ENCODE measurements around the gene ALG13. TPM values are rescaled to one million over a fixed set of nuclear protein-coding genes. Genes with fewer than 3 reads are reported as not detected.

ALG13 gene
- total and polyA plus RNA-seq, 10 of the 15 experiments (the other 5 are each of a cell fraction or from before 2014, with no cell fraction given): 30.5 to 119 (median 51.1) TPM

DNA sequence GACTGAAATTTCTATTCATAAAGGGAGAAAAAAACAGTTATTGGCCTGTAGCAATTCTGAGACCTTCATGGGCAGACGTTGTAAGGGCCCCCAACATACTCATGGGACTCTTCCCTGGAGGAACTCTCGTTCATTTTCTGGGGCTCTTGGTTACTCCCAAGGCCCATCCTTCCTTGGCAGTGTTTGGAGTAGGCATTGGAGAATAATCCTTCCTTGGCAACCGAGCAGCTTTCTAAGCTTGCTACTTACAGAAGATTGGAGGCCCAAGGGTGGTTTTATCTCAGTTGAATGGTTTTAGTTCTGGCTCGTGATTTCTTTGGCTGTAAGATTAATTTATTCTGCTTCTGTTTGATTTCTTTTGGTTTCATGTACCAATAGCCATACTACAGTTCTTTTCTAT lies 50.4 kb downstream of the ALG13 start:
- Histone ChIP-seq H3K27me3 (replicated peaks in 1 of 2; ENCODE audit: control insufficient read depth in 2 of 2, insufficient read depth in 2 of 2, low read length in 1 of 2) (no peaks in the 10 kb centered on the region), H3K9ac (ENCODE audit: control insufficient read depth, insufficient read depth, low read length) (no peak overlapping the region), H3K9me3 (replicated peaks; ENCODE audit: control insufficient read depth, insufficient read depth, low read length) (no peaks in the 10 kb centered on the region), H3K27ac (ENCODE audit: control insufficient read depth, insufficient read depth) (no peak overlapping the region), H3K36me3 (ENCODE audit: control insufficient read depth in 2 of 2, insufficient read depth in 2 of 2, low read length in 1 of 2) (peaks cover 0 to 3% of the 10 kb centered on the region in 2 experiments; a peak in 1 of 4 replicates), H3K4me3 (no peak overlapping the region), H3K79me2 (ENCODE audit: control insufficient read depth, insufficient read depth, low read length) (no peaks in the 10 kb centered on the region), H3K4me1 (ENCODE audit: control insufficient read depth, insufficient read depth, low read length) (no peaks in the 10 kb centered on the region), H3K4me2 (ENCODE audit: control insufficient read depth, insufficient read depth) (no peak overlapping the region), H4K20me1 (ENCODE audit: control insufficient read depth, insufficient read depth) (no peaks in the 10 kb centered on the region), H2AFZ (ENCODE audit: control insufficient read depth, low read depth, low read length) (no peak overlapping the region)
- POLR2A ChIA-PET: no interaction called here
- intact Hi-C loops (cut with micrococcal nuclease; ENCODE audit: unreplicated experiment) (no loop called here), in situ Hi-C loops (cut with MboI) (no loop called here)
- ATAC-seq (no peak), FAIRE-seq (no peak), DNase-seq (ENCODE audit: low read depth, low spot score) (no peak)
- TF ChIP-seq DPF2 (IDR thresholded peaks at IDR 0.05) (no peak), ZNF384 (IDR thresholded peaks at IDR 0.05; ENCODE audit: borderline replicate concordance, low read depth, low read length) (no peak), PAX8 (IDR thresholded peaks at IDR 0.05) (no peak), NFYB (IDR thresholded peaks at IDR 0.05; ENCODE audit: insufficient read depth, low read depth, low read length) (no peak), RAD51 (IDR thresholded peaks at IDR 0.05) (no peak), BACH1 (IDR thresholded peaks at IDR 0.05; ENCODE audit: borderline replicate concordance) (no peak), ZNF274 (IDR thresholded peaks at IDR 0.05; ENCODE audit: insufficient read depth, insufficient read length) (no peak), SREBF2 (IDR thresholded peaks at IDR 0.05; ENCODE audit: low read length) (no peak)
- TF ChIP-seq, protein P1, sequence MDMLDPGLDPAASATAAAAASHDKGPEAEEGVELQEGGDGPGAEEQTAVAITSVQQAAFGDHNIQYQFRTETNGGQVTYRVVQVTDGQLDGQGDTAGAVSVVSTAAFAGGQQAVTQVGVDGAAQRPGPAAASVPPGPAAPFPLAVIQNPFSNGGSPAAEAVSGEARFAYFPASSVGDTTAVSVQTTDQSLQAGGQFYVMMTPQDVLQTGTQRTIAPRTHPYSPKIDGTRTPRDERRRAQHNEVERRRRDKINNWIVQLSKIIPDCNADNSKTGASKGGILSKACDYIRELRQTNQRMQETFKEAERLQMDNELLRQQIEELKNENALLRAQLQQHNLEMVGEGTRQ (IDR thresholded peaks at IDR 0.05; ENCODE audit: borderline replicate concordance, low read depth, low read length): no peak
- RAD21 ChIA-PET (ENCODE audit: unreplicated experiment): no interaction called here
- BruUV-seq (replicated peaks): no TSS peak
- CTCF ChIA-PET: no interaction called here
- SMC1A ChIA-PET (ENCODE audit: uncharacterized antibody, unreplicated experiment): no interaction called here
- WGBS (ENCODE audit: insufficient coverage, insufficient replicate concordance, low lambda C conversion rate, missing lambda C conversion rate): 58% methylated on average over 4 of the region's 4 CpGs

DNA sequence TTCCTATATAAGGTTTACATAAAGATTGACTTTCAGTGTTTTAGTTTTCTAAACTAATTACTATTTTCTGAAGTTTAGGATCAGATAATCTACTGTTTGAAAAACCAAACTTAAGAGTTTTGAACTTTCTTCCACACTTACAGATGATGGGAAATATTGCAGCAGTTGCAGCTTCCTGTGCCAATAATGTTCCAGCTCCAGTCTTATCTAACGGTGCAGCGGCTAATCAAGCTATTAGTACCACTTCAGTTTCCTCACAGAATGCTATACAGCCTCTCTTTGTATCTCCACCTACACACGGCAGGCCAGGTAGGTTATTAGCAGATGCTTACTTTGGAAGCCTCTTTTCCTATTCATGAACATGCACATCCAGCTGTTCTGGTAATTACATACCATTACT lies 55.6 kb downstream of the ALG13 start:
- ChIA-PET POLR2A (no interaction called here), CTCF (no interaction called here), SMC1A (ENCODE audit: uncharacterized antibody, unreplicated experiment) (no interaction called here), RAD21 (ENCODE audit: unreplicated experiment) (no interaction called here)
- Histone ChIP-seq H3K27ac (ENCODE audit: control insufficient read depth, insufficient read depth) (no peak overlapping the region), H3K27me3 (replicated peaks in 1 of 2; ENCODE audit: control insufficient read depth in 2 of 2, insufficient read depth in 2 of 2, low read length in 1 of 2) (no peaks in the 10 kb centered on the region), H3K4me1 (ENCODE audit: control insufficient read depth, insufficient read depth, low read length) (no peaks in the 10 kb centered on the region), H3K9me3 (replicated peaks; ENCODE audit: control insufficient read depth, insufficient read depth, low read length) (no peaks in the 10 kb centered on the region), H3K4me3 (no peak overlapping the region), H3K9ac (ENCODE audit: control insufficient read depth, insufficient read depth, low read length) (no peak overlapping the region), H3K79me2 (ENCODE audit: control insufficient read depth, insufficient read depth, low read length) (no peaks in the 10 kb centered on the region), H4K20me1 (ENCODE audit: control insufficient read depth, insufficient read depth) (no peaks in the 10 kb centered on the region), H3K36me3 (ENCODE audit: control insufficient read depth in 2 of 2, insufficient read depth in 2 of 2, low read length in 1 of 2) (peaks cover 0 to 7% of the 10 kb centered on the region in 2 experiments; a peak in 2 of 4 replicates), H3K4me2 (ENCODE audit: control insufficient read depth, insufficient read depth) (no peak overlapping the region), H2AFZ (ENCODE audit: control insufficient read depth, low read depth, low read length) (no peak overlapping the region)
- WGBS (ENCODE audit: insufficient coverage, insufficient replicate concordance, low lambda C conversion rate, missing lambda C conversion rate): 79% methylated on average over 3 of the region's 3 CpGs
- TF ChIP-seq RAD21 (IDR thresholded peaks at IDR 0.05; ENCODE audit: insufficient read depth, low read depth, low read length): no peak
- no peak for TF ChIP-seq RCOR1 (conservative IDR thresholded peaks at IDR 0.05; ENCODE audit: low read depth, low read length)
- TF ChIP-seq POLR2AphosphoS5 (IDR thresholded peaks at IDR 0.05; ENCODE audit: low read length): no peak
- TF ChIP-seq CBFB (IDR thresholded peaks at IDR 0.05; ENCODE audit: low read depth): no peak
- no peak for TF ChIP-seq EED (IDR thresholded peaks at IDR 0.05; ENCODE audit: low read depth)
- no peak for TF ChIP-seq CBX5 (IDR thresholded peaks at IDR 0.05; ENCODE audit: low read depth)
- TF ChIP-seq STAT3 (IDR thresholded peaks at IDR 0.05; ENCODE audit: low read depth, low read length): no peak
- intact Hi-C loops (cut with micrococcal nuclease; ENCODE audit: unreplicated experiment) (no loop called here), in situ Hi-C loops (cut with MboI) (no loop called here)
- ATAC-seq (no peak), DNase-seq (ENCODE audit: low read depth, low spot score) (no peak), FAIRE-seq (no peak)
- no TSS peak for BruUV-seq (replicated peaks)
